ENCODE data around the gene GPR63.

DNA sequence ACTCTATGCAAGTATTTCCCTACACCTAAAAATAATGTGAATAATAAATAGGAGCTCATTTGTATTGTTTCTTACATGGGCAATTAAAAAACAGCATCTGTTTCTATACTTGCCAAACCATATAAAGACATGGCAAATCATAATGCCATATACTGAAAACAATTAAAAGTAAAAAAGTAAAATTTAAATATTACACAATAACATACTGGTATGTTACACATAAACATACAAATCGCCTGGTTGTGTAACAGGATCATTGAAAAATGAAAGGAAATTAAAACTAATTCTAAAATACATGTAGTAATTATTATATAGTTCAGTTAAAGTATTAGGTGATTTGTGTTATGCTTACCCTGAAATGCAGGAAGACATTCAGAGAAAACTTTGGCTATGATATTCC lies 49.2 kb upstream of the GPR63 start:
- TF ChIP-seq, protein P1, sequence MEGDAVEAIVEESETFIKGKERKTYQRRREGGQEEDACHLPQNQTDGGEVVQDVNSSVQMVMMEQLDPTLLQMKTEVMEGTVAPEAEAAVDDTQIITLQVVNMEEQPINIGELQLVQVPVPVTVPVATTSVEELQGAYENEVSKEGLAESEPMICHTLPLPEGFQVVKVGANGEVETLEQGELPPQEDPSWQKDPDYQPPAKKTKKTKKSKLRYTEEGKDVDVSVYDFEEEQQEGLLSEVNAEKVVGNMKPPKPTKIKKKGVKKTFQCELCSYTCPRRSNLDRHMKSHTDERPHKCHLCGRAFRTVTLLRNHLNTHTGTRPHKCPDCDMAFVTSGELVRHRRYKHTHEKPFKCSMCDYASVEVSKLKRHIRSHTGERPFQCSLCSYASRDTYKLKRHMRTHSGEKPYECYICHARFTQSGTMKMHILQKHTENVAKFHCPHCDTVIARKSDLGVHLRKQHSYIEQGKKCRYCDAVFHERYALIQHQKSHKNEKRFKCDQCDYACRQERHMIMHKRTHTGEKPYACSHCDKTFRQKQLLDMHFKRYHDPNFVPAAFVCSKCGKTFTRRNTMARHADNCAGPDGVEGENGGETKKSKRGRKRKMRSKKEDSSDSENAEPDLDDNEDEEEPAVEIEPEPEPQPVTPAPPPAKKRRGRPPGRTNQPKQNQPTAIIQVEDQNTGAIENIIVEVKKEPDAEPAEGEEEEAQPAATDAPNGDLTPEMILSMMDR (conservative IDR thresholded peaks at IDR 0.05 in 1 of 2, IDR thresholded peaks at IDR 0.05 in 1 of 2; ENCODE audit: low read depth in 1 of 2, low read length in 2 of 2): no peak
- no peak for TF ChIP-seq EZH2 (IDR thresholded peaks at IDR 0.05; ENCODE audit: low read length, missing control alignments)

Data from fibroblast of lung (primary cell).